Endothelial cell of umbilical vein (primary cell): ENCODE measurements around the gene HSD17B2. TPM values are rescaled to one million over a fixed set of nuclear protein-coding genes. Genes with fewer than 3 reads are reported as not detected.

ENCODE experiments used
- BruUV-seq: library from RNA; stranded (reverse); fragments of 400-500 nt; replicated peaks from 2 replicates; lab custom pipeline; 2021; lab: Mats Ljungman, UMichigan
- CTCF ChIA-PET: fragments of 300-600, 350-600 bp; sonication (Branson Sonifier 250); formaldehyde crosslinking; loops from one replicate; lab custom pipeline; 2021; ENCODE audit warnings: antibody characterized with exemption, inconsistent platforms; lab: Charles Lee
- POLR2A ChIA-PET: fragments of 300-600, 350-600 bp; sonication (Branson Sonifier 250); formaldehyde crosslinking; loops from one replicate; lab custom pipeline; 2021; ENCODE audit warnings: antibody characterized with exemption, inconsistent platforms; lab: Charles Lee
- DNase-seq: peaks from one replicate; pipeline ENCODE4 v3.0.0-alpha.2; 2011; ENCODE audit warnings: low read depth, low spot score
- FAIRE-seq: peaks from 2 replicates; lab custom pipeline; 2011; peaks lifted over from hg19 to GRCh38; lab: Jason Lieb, UNC
- H2AFZ ChIP-seq: 2 replicates; pipeline ENCODE4 v1.6.0; 2012; ENCODE audit warnings: low read depth, low read length, control low read depth, inconsistent platforms
- H3K27ac ChIP-seq: 2 replicates; pipeline ENCODE4 v1.5.1; 2011; ENCODE audit warnings: low read depth, mild to moderate bottlenecking, control low read depth, low read length, moderate library complexity; ENCODE audit not compliant: insufficient read depth
- H3K27me3 ChIP-seq, 2 experiments: 2 replicates each; pipeline versions ENCODE4 v1.6.0 to v1.6.1; 2011; ENCODE audit warnings: low read length in 2 of 2, mixed read lengths in 1 of 2; ENCODE audit not compliant: control insufficient read depth in 2 of 2, insufficient read depth in 2 of 2
- H3K36me3 ChIP-seq, 2 experiments: 2 replicates in 1 of 2; 3 replicates in 1 of 2; pipeline ENCODE4 v1.5.1; 2011; ENCODE audit warnings: low read length in 2 of 2, mild to moderate bottlenecking in 1 of 2, moderate library complexity in 1 of 2; ENCODE audit not compliant: control insufficient read depth in 2 of 2, insufficient read depth in 2 of 2; ENCODE audit errors: extremely low read depth in 1 of 2
- H3K4me1 ChIP-seq: 3 replicates; pipeline ENCODE4 v1.5.1; 2011; ENCODE audit warnings: mild to moderate bottlenecking, low read length; ENCODE audit not compliant: control insufficient read depth, insufficient read depth; ENCODE audit errors: extremely low read depth
- H3K4me2 ChIP-seq: 2 replicates; pipeline ENCODE4 v1.6.1; 2011; ENCODE audit warnings: low read length, control low read depth, mixed read lengths; ENCODE audit not compliant: insufficient read depth
- H3K4me3 ChIP-seq, 3 experiments: fragments of 200-600 bp in 1 of 3; sonication (generic), shearing (Covaris generic) in 1 of 3; replicated peaks in 1 of 3; 2 replicates each; pipeline ENCODE4 v1.5.1; 2011 to 2016; ENCODE audit warnings: control low read depth in 3 of 3, low read length in 3 of 3, mild to moderate bottlenecking in 2 of 3, inconsistent platforms in 1 of 3, low read depth in 1 of 3, moderate library complexity in 1 of 3; ENCODE audit not compliant: insufficient read depth in 1 of 3
- H3K79me2 ChIP-seq: 2 replicates; pipeline ENCODE4 v1.6.0; 2012; ENCODE audit warnings: low read length, inconsistent platforms; ENCODE audit not compliant: control insufficient read depth, insufficient read depth
- H3K9ac ChIP-seq: replicated peaks from 2 replicates; pipeline ENCODE3; 2011; ENCODE audit warnings: low read length, control low read depth; ENCODE audit not compliant: insufficient read depth; ENCODE audit errors: extremely low read depth
- H3K9me1 ChIP-seq: replicated peaks from 3 replicates; pipeline ENCODE4 v1.6.0; 2011; ENCODE audit warnings: mild to moderate bottlenecking, low read length; ENCODE audit not compliant: control insufficient read depth, insufficient read depth; ENCODE audit errors: extremely low read depth
- H3K9me3 ChIP-seq: replicated peaks from 2 replicates; pipeline ENCODE4 v1.5.1; 2012; ENCODE audit warnings: low read length, inconsistent platforms; ENCODE audit not compliant: control insufficient read depth, insufficient read depth
- H4K20me1 ChIP-seq: replicated peaks from 2 replicates; pipeline ENCODE3; 2011; ENCODE audit warnings: mild to moderate bottlenecking, low read length; ENCODE audit not compliant: control insufficient read depth, insufficient read depth; ENCODE audit errors: extremely low read depth
- CTCF ChIP-seq, 2 donors: IDR thresholded peaks; 1 replicate in 1 of 2; 2 replicates in 1 of 2; pipeline ENCODE4 v1.5.1; 2011; ENCODE audit warnings: low read length in 2 of 2, mild to moderate bottlenecking in 2 of 2, moderate library complexity in 2 of 2, control low read depth in 1 of 2, inconsistent platforms in 1 of 2, low read depth in 1 of 2; ENCODE audit not compliant: insufficient read depth in 1 of 2; ENCODE audit errors: extremely low read depth in 1 of 2
- EZH2 ChIP-seq: IDR thresholded peaks from 2 replicates; pipeline ENCODE4 v1.6.1; 2012; ENCODE audit warnings: borderline replicate concordance, low read depth, mild to moderate bottlenecking, moderate library complexity, low read length, inconsistent platforms; ENCODE audit not compliant: severe bottlenecking
- FOS ChIP-seq: IDR thresholded peaks from 2 replicates; pipeline ENCODE4 v1.6.1; 2011; ENCODE audit warnings: mild to moderate bottlenecking, low read length, moderate library complexity, borderline replicate concordance; ENCODE audit not compliant: insufficient read depth
- GATA2 ChIP-seq: IDR thresholded peaks from 2 replicates; pipeline ENCODE4 v1.7.0; 2011; ENCODE audit warnings: low read depth, mild to moderate bottlenecking, moderate library complexity, mixed read lengths, low read length; ENCODE audit not compliant: insufficient read length, insufficient read depth
- JUN ChIP-seq: IDR thresholded peaks from 2 replicates; pipeline ENCODE4 v1.6.1; 2011; ENCODE audit warnings: borderline replicate concordance, low read depth; ENCODE audit not compliant: insufficient read length, insufficient read depth
- MAX ChIP-seq: IDR thresholded peaks from 2 replicates; pipeline ENCODE4 v1.6.1; 2011; ENCODE audit not compliant: insufficient read depth, insufficient read length
- MYC ChIP-seq: IDR thresholded peaks from one replicate; pipeline ENCODE4 v1.6.1; 2011; ENCODE audit warnings: mild to moderate bottlenecking, low read depth, low read length
- POLR2A ChIP-seq: IDR thresholded peaks from 2 replicates; pipeline ENCODE4 v1.6.1; 2012; ENCODE audit warnings: low read depth, mild to moderate bottlenecking, control low read depth, low read length
- POLR2AphosphoS5 ChIP-seq: IDR thresholded peaks from 2 replicates; pipeline ENCODE4 v1.6.1; 2012; ENCODE audit warnings: low read depth, mild to moderate bottlenecking, control low read depth, low read length, moderate library complexity; ENCODE audit not compliant: insufficient read depth
- dilution Hi-C: fragments of 300-500 bp; cut with MboI; formaldehyde crosslinking; loops from one replicate; pipeline ENCODE4 v1.15.0; 2019; ENCODE audit warnings: low sequenced_read_pairs; ENCODE audit not compliant: extremely low pct_ligation_motif_present
- intact Hi-C: fragments of 100-400 bp; cut with micrococcal nuclease; formaldehyde crosslinking; loops from one replicate; pipeline ENCODE4 v1.10.0; 2022
- polyA plus RNA-seq, 4 experiments: library from polyadenylated mRNA; depleted of rRNA in 3 of 4; stranded (reverse) in 3 of 4; unstranded in 1 of 4; fragments of >200 nt; gene quantifications; 2 replicates each; pipeline versions ENCODE4 v1.2.1 to v1.2.3, GENCODE V29; 2011 to 2012; ENCODE audit warnings: missing spikeins in 1 of 4
- total RNA-seq: library from RNA; stranded (reverse); gene quantifications from 2 replicates; pipeline ENCODE4 v1.2.3, GENCODE V29; 2021

HSD17B2 gene
- total and polyA plus RNA-seq, 2 donors (not counting 3 experiments of a cell fraction or from before 2014, with no cell fraction given): 1.2 to 4.5 TPM

GRCh38 chr16:82013139-82013538, 21.9 kb upstream of the HSD17B2 start:
- Histone ChIP-seq H3K4me3 (no peak overlapping the region), H3K27me3 (peaks cover 4 to 16% of the 10 kb centered on the region in 2 experiments), H2AFZ (no peak overlapping the region), H3K36me3 (no peaks in the 10 kb centered on the region), H3K4me2 (no peak overlapping the region), H4K20me1 (no peaks in the 10 kb centered on the region), H3K79me2 (no peaks in the 10 kb centered on the region), H3K9me3 (peaks cover 4% of the 10 kb centered on the region), H3K4me1 (peaks cover 9% of the 10 kb centered on the region), H3K9me1 (no peaks in the 10 kb centered on the region), H3K9ac (no peak overlapping the region), H3K27ac (no peak overlapping the region)
- dilution Hi-C loops: no loop called here
- FAIRE-seq: no peak
- ChIA-PET POLR2A (no interaction called here), CTCF (interaction anchor here (0.8 to 1.7 kb wide), 4 partner anchors 16 to 260 kb away, joined by 3 to 7 read pairs (median 4); no protein-coding TSS in a partner anchor)
- no TSS peak for BruUV-seq
- intact Hi-C loops: no loop called here
- no peak for TF ChIP-seq MAX
- TF ChIP-seq GATA2: no peak
- no peak for TF ChIP-seq FOS
- TF ChIP-seq POLR2A: no peak
- TF ChIP-seq MYC: no peak
- TF ChIP-seq POLR2AphosphoS5: no peak
- no peak for TF ChIP-seq JUN
- TF ChIP-seq CTCF (IDR thresholded peaks at IDR 0.05; ENCODE audit: extremely low read depth in 1 of 2, insufficient read depth in 1 of 2, low read depth in 1 of 2, low read length in 2 of 2): no peak
- TF ChIP-seq EZH2: no peak
- no peak for DNase-seq
